ENCODE data around the gene PCDHGC4. TPM values are rescaled to one million over a fixed set of nuclear protein-coding genes. Genes with fewer than 3 reads are reported as not detected.

The PCDHGC4 gene
- polyA plus RNA-seq, 1 experiment = 0.46 TPM

DNA sequence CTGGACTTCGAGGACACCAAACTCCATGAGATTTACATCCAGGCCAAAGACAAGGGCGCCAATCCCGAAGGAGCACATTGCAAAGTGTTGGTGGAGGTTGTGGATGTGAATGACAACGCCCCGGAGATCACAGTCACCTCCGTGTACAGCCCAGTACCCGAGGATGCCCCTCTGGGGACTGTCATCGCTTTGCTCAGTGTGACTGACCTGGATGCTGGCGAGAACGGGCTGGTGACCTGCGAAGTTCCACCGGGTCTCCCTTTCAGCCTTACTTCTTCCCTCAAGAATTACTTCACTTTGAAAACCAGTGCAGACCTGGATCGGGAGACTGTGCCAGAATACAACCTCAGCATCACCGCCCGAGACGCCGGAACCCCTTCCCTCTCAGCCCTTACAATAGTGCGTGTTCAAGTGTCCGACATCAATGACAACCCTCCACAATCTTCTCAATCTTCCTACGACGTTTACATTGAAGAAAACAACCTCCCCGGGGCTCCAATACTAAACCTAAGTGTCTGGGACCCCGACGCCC, 7.7 kb upstream of the PCDHGC4 start:
- no peak for DNase-seq (ENCODE audit: low read depth, low spot score)
- CTCF ChIA-PET = interaction anchor here (0.5 to 7.4 kb wide), 12 partner anchors 12 to 96 kb away, joined by 3 to 68 read pairs (median 6); partner anchors contain the start of genes PCDHGB5 and PCDHGC5

DNA sequence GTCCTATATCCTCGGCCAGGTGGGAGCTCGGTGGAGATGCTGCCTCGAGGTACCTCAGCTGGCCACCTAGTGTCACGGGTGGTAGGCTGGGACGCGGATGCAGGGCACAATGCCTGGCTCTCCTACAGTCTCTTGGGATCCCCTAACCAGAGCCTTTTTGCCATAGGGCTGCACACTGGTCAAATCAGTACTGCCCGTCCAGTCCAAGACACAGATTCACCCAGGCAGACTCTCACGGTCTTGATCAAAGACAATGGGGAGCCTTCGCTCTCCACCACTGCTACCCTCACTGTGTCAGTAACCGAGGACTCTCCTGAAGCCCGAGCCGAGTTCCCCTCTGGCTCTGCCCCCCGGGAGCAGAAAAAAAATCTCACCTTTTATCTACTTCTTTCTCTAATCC, 7.0 kb upstream of the PCDHGC4 start:
- H3K9me3 ChIP-seq (ENCODE audit: control insufficient read depth, insufficient read depth, low read length) = no peaks in the 10 kb centered on the region; the same call in 1 of the 2 replicates
- no peak for DNase-seq (ENCODE audit: low read depth, low spot score)
- ChIA-PET CTCF (interaction anchor here (0.6 to 7.4 kb wide), 9 partner anchors 18 to 95 kb away, joined by 3 to 68 read pairs (median 5); partner anchors contain the start of gene PCDHGB5), POLR2A (interaction anchor here (1.8 kb wide), 1 partner anchor 44 kb away, joined by 6 read pairs; no protein-coding TSS in a partner anchor)
- TF ChIP-seq, protein P1, sequence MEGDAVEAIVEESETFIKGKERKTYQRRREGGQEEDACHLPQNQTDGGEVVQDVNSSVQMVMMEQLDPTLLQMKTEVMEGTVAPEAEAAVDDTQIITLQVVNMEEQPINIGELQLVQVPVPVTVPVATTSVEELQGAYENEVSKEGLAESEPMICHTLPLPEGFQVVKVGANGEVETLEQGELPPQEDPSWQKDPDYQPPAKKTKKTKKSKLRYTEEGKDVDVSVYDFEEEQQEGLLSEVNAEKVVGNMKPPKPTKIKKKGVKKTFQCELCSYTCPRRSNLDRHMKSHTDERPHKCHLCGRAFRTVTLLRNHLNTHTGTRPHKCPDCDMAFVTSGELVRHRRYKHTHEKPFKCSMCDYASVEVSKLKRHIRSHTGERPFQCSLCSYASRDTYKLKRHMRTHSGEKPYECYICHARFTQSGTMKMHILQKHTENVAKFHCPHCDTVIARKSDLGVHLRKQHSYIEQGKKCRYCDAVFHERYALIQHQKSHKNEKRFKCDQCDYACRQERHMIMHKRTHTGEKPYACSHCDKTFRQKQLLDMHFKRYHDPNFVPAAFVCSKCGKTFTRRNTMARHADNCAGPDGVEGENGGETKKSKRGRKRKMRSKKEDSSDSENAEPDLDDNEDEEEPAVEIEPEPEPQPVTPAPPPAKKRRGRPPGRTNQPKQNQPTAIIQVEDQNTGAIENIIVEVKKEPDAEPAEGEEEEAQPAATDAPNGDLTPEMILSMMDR (IDR thresholded peaks at IDR 0.05; ENCODE audit: low read depth, low read length) = no peak
- peak overlapping the region; percentile 82 for H3K4me3 ChIP-seq (ENCODE audit: low read depth, low read length)
- no peaks in the 10 kb centered on the region for H3K27me3 ChIP-seq (ENCODE audit: control insufficient read depth, insufficient read depth, low read length)
- no peak overlapping the region for H3K27ac ChIP-seq (ENCODE audit: low read depth, low read length)

More for the DNA sequence above, 7.7 kb upstream of the PCDHGC4 start:
- peak overlapping the region; percentile 35 for H3K27ac ChIP-seq (ENCODE audit: low read depth, low read length)
- TF ChIP-seq, protein P1 (IDR thresholded peaks at IDR 0.05; ENCODE audit: low read depth, low read length) = no peak
- H3K27me3 ChIP-seq (ENCODE audit: control insufficient read depth, insufficient read depth, low read length) = no peaks in the 10 kb centered on the region
- H3K4me3 ChIP-seq (ENCODE audit: low read depth, low read length) = peak overlapping the region; percentile 82
- POLR2A ChIA-PET = interaction anchor here (0.9 to 2.2 kb wide), 10 partner anchors 9 to 87 kb away, joined by 3 to 23 read pairs (median 4); partner anchors contain the start of genes PCDHGA12 and PCDHGC5
- H3K9me3 ChIP-seq (ENCODE audit: control insufficient read depth, insufficient read depth, low read length) = no peaks in the 10 kb centered on the region; the same call in 1 of the 2 replicates

DNA sequence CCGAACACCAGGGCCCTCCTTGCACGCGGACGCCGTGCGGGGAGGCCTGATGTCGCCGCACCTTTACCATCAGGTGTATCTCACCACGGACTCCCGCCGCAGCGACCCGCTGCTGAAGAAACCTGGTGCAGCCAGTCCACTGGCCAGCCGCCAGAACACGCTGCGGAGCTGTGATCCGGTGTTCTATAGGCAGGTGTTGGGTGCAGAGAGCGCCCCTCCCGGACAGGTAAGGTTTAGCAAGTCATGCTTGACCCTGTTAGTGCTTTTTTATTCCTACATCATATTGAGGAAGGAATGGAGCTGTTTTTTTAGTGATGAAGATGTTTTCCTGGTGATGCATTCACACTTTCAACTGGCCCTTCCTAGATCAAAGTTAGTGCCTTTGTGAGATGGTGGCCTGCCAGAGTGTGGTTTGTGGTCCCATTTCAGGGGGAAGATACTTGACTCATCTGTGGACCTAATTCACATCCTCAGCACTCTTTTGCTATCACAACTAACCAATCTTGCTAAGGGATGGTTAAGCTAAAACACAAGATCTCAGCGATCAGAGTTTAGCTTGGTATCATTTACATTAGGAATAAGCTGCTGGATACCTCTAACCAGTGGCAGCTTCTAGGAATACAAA, 6.4 kb upstream of the PCDHGC4 start:
- DNase-seq (ENCODE audit: low read depth, low spot score) = no peak
- Histone ChIP-seq H3K4me3 (ENCODE audit: low read depth, low read length) (peak overlapping the region; percentile 82), H3K9me3 (ENCODE audit: control insufficient read depth, insufficient read depth, low read length) (no peaks in the 10 kb centered on the region; the same call in 1 of the 2 replicates), H3K27me3 (ENCODE audit: control insufficient read depth, insufficient read depth, low read length) (no peaks in the 10 kb centered on the region), H3K27ac (ENCODE audit: low read depth, low read length) (no peak overlapping the region)
- ChIA-PET POLR2A (no interaction called here), CTCF (interaction anchor here (0.5 to 7.4 kb wide), 13 partner anchors 14 to 81 kb away, joined by 3 to 68 read pairs (median 5); partner anchors contain the start of genes PCDHGB5 and PCDHGB7)
- TF ChIP-seq, protein P1 (IDR thresholded peaks at IDR 0.05; ENCODE audit: low read depth, low read length) = peak; percentile 39; the same call in 1 of the 2 replicates

DNA sequence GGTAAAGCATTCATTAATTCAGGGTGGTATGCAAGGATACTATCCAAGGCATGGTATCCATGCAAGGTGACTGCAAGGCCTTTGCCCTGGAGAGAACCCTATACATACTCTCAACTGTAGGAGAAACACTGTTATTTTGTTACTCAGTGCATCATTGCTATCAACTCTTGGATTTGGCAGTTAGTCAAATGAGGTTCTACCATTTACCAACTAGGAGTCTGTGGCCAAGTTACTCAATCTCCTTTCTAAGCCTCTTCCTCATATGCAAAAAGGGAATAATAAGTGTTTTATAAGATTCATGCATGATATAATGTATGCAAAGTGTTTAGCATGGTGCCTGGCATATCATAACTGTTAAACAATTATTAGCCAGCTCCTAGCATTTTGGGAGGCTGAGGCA, 5.1 kb upstream of the PCDHGC4 start:
- Histone ChIP-seq H3K27ac (ENCODE audit: low read depth, low read length) (no peak overlapping the region), H3K9me3 (ENCODE audit: control insufficient read depth, insufficient read depth, low read length) (peaks cover 4% of the 10 kb centered on the region), H3K4me3 (ENCODE audit: low read depth, low read length) (peak overlapping the region; percentile 82), H3K27me3 (ENCODE audit: control insufficient read depth, insufficient read depth, low read length) (no peaks in the 10 kb centered on the region)
- DNase-seq (ENCODE audit: low read depth, low spot score) = no peak
- ChIA-PET POLR2A (no interaction called here), CTCF (interaction anchor here (1.0 to 2.1 kb wide), 4 partner anchors 9 to 84 kb away, joined by 3 to 7 read pairs (median 4); partner anchors contain the start of gene PCDHGC5)
- TF ChIP-seq, protein P1 (IDR thresholded peaks at IDR 0.05; ENCODE audit: low read depth, low read length) = no peak
